Caco-2 (cell line): ENCODE data around the gene GRM5. TPM values are rescaled to one million over a fixed set of nuclear protein-coding genes. Genes with fewer than 3 reads are reported as not detected.

Source experiments
- BruUV-seq: library from RNA; stranded (reverse); fragments of 400-500 nt; replicated peaks from 2 replicates; lab custom pipeline; 2021; lab: Mats Ljungman, UMichigan
- CTCF ChIA-PET: fragments of 300-600 bp; sonication (Branson Sonifier 250); formaldehyde crosslinking; loops from one replicate; lab custom pipeline; 2022; ENCODE audit warnings: antibody characterized with exemption; lab: Charles Lee
- POLR2A ChIA-PET: fragments of 300-600 bp; sonication (Branson Sonifier 250); formaldehyde crosslinking; loops from one replicate; lab custom pipeline; 2022; ENCODE audit warnings: antibody characterized with exemption; lab: Charles Lee
- DNase-seq, 2 experiments: peaks; one replicate each; pipeline versions ENCODE4 v3.0.0 to v3.0.0-alpha.2; 2020 to 2022
- H3K27me3 ChIP-seq: replicated peaks from 2 replicates; pipeline ENCODE4 v1.6.0; 2011; ENCODE audit warnings: low read length; ENCODE audit not compliant: control insufficient read depth, insufficient read depth
- H3K36me3 ChIP-seq: 2 replicates; pipeline ENCODE4 v1.5.1; 2011; ENCODE audit warnings: low read length; ENCODE audit not compliant: control insufficient read depth, insufficient read depth
- H3K4me1 ChIP-seq: fragments of 250-450 bp; sonication (Bioruptor Pico); 2 replicates; pipeline ENCODE4 v1.5.1; 2020; ENCODE audit warnings: mild to moderate bottlenecking
- H3K4me3 ChIP-seq: 2 replicates; pipeline ENCODE4 v1.5.1; 2011; ENCODE audit warnings: low read depth, mild to moderate bottlenecking, control low read depth, low read length
- H3K9me3 ChIP-seq: fragments of 250-450 bp; sonication (Bioruptor Pico); 2 replicates; pipeline ENCODE4 v1.5.1; 2020; ENCODE audit warnings: mild to moderate bottlenecking, moderate library complexity
- H3K27ac Mint-ChIP-seq: one replicate; pipeline ENCODE4 v1.8.0; 2022; ENCODE audit warnings: mixed read lengths; ENCODE audit not compliant: unreplicated experiment
- H3K27me3 Mint-ChIP-seq: one replicate; pipeline ENCODE4 v1.8.0; 2022; ENCODE audit warnings: mixed read lengths; ENCODE audit not compliant: insufficient read depth, unreplicated experiment
- H3K36me3 Mint-ChIP-seq: one replicate; pipeline ENCODE4 v1.8.0; 2022; ENCODE audit warnings: mild to moderate bottlenecking, mixed read lengths; ENCODE audit not compliant: insufficient read depth, unreplicated experiment
- H3K4me1 Mint-ChIP-seq: one replicate; pipeline ENCODE4 v1.8.0; 2022; ENCODE audit warnings: low read depth, mixed read lengths; ENCODE audit not compliant: unreplicated experiment
- H3K4me3 Mint-ChIP-seq: one replicate; pipeline ENCODE4 v1.8.0; 2022; ENCODE audit warnings: mild to moderate bottlenecking, moderate library complexity, mixed read lengths; ENCODE audit not compliant: unreplicated experiment
- H3K9me3 Mint-ChIP-seq: one replicate; pipeline ENCODE4 v1.8.0; 2022; ENCODE audit warnings: mixed read lengths; ENCODE audit not compliant: unreplicated experiment
- intact Hi-C: fragments of 100-400 bp; cut with micrococcal nuclease; formaldehyde crosslinking; loops from one replicate; pipeline ENCODE4 v1.10.0; 2022; ENCODE audit not compliant: unreplicated experiment
- total RNA-seq: library from RNA; stranded (reverse); gene quantifications from 2 replicates; pipeline ENCODE4 v1.2.3, GENCODE V29; 2022
- TF ChIP-seq, protein P1 (sequence below), 2 experiments: fragments of 200-600 bp in 1 of 2; IDR thresholded peaks; 1 replicate in 1 of 2; 2 replicates in 1 of 2; pipeline versions ENCODE4 v1.5.1 to v1.8.0; 2011 to 2022; ENCODE audit warnings: antibody characterized with exemption in 1 of 2, control low read depth in 1 of 2, inconsistent platforms in 1 of 2, low read depth in 1 of 2, low read length in 1 of 2, mild to moderate bottlenecking in 1 of 2, moderate library complexity in 1 of 2; ENCODE audit not compliant: insufficient read depth in 1 of 2, severe bottlenecking in 1 of 2, unreplicated experiment in 1 of 2

The GRM5 gene
- total RNA-seq, 1 experiment from 2014 or later, result not detected

- ChIA-PET CTCF (no interaction called here), POLR2A (no interaction called here)
- Mint-ChIP-seq H3K27me3 (peaks cover 6% of the 10 kb centered on the region), H3K4me1 (no peaks in the 10 kb centered on the region), H3K9me3 (no peaks in the 10 kb centered on the region), H3K27ac (no peak overlapping the region), H3K36me3 (no peaks in the 10 kb centered on the region), H3K4me3 (no peak overlapping the region)
- BruUV-seq, result no TSS peak
- Histone ChIP-seq H3K27me3 (no peaks in the 10 kb centered on the region), H3K9me3 (no peaks in the 10 kb centered on the region), H3K4me1 (no peaks in the 10 kb centered on the region), H3K4me3 (no peak overlapping the region), H3K36me3 (no peaks in the 10 kb centered on the region)
- no peak for DNase-seq
- TF ChIP-seq, protein P1, sequence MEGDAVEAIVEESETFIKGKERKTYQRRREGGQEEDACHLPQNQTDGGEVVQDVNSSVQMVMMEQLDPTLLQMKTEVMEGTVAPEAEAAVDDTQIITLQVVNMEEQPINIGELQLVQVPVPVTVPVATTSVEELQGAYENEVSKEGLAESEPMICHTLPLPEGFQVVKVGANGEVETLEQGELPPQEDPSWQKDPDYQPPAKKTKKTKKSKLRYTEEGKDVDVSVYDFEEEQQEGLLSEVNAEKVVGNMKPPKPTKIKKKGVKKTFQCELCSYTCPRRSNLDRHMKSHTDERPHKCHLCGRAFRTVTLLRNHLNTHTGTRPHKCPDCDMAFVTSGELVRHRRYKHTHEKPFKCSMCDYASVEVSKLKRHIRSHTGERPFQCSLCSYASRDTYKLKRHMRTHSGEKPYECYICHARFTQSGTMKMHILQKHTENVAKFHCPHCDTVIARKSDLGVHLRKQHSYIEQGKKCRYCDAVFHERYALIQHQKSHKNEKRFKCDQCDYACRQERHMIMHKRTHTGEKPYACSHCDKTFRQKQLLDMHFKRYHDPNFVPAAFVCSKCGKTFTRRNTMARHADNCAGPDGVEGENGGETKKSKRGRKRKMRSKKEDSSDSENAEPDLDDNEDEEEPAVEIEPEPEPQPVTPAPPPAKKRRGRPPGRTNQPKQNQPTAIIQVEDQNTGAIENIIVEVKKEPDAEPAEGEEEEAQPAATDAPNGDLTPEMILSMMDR (IDR thresholded peaks at IDR 0.05; ENCODE audit: insufficient read depth in 1 of 2, low read depth in 1 of 2, low read length in 1 of 2, severe bottlenecking in 1 of 2, unreplicated experiment in 1 of 2), result no peak
- intact Hi-C loops, result no loop called here
Observed at GRCh38 chr11:88555018-88555828, 510.6 kb downstream of the GRM5 start.

DNA sequence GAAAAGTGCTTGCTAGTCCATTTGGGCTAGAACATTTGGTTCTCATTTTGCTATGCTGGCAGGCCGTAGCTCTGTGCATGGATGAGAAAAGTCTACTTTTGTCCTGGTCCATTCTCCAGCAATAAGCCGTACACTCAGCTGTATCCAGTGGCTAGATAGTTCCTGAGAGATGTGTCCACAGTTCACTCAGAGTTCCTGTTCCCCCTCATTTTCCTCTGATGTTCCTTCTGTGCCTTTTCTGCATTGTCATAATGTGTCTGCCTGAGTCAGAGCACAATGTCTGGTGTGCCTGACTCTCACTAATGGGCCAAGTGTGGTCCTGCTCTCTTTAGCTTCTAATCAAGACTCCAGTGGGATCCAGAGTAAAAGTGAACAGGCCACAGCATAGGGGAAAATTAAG is 512.6 kb downstream of the GRM5 start:
- TF ChIP-seq, protein P1 (IDR thresholded peaks at IDR 0.05; ENCODE audit: insufficient read depth in 1 of 2, low read depth in 1 of 2, low read length in 1 of 2, severe bottlenecking in 1 of 2, unreplicated experiment in 1 of 2), result no peak
- no peaks in the 10 kb centered on the region for H3K36me3 ChIP-seq
- ChIA-PET POLR2A (no interaction called here), CTCF (interaction anchor here (1.3 kb wide), 1 partner anchor 36 kb away, joined by 3 read pairs; no protein-coding TSS in a partner anchor)
- no peak overlapping the region for H3K27ac Mint-ChIP-seq
- no peaks in the 10 kb centered on the region for H3K4me1 ChIP-seq
- DNase-seq, result no peak
- no peak overlapping the region for H3K4me3 ChIP-seq
- intact Hi-C loops, result loop anchor here (2.0 kb wide), 1 partner anchor 334 kb away; no protein-coding TSS in a partner anchor
- no peak overlapping the region for H3K4me3 Mint-ChIP-seq
- no peaks in the 10 kb centered on the region for H3K27me3 ChIP-seq
- H3K27me3 Mint-ChIP-seq, result peaks cover 14% of the 10 kb centered on the region
- H3K36me3 Mint-ChIP-seq, result no peaks in the 10 kb centered on the region
- no peaks in the 10 kb centered on the region for H3K9me3 ChIP-seq
- no TSS peak for BruUV-seq
- H3K9me3 Mint-ChIP-seq, result no peaks in the 10 kb centered on the region
- no peaks in the 10 kb centered on the region for H3K4me1 Mint-ChIP-seq

DNA sequence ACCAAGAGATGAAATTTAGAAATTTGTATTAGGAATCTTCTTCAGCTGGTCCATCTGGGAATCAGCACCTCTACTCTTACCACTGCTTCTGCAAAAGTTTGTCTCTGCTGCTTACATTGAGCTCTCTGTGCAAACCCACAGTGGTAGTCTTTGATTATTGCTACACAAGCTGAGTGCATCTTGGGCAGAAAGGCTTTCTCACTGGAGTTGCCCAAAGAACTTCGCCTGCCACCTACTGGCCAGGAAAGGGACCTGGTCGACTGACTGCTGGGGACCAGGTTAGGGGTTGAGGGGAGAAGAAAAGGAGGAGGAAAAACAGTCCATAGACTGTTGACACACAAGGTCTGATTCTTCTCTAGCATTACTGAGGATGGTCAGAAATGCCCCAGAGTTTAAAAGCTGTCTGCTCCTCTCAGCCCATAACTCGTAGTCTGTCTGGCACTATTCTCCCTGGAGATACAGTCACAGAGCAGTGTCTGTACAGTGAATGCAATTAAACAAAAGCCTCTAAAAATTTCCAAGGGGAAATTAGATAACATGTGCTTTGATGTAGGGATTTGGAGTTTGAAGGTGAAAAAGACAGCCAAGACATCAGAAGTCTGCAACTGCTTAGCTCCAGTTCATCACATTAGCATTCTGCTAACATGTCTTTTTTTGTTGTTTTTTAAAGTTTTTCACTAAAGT is 513.3 kb downstream of the GRM5 start:
- intact Hi-C loops, result loop anchor here (1.0 to 2.0 kb wide), 3 partner anchors 334 to 536 kb away; no protein-coding TSS in a partner anchor
- BruUV-seq, result no TSS peak
- Mint-ChIP-seq H3K27ac (no peak overlapping the region), H3K27me3 (peaks cover 14% of the 10 kb centered on the region), H3K36me3 (no peaks in the 10 kb centered on the region), H3K4me1 (no peaks in the 10 kb centered on the region), H3K4me3 (no peak overlapping the region), H3K9me3 (no peaks in the 10 kb centered on the region)
- POLR2A ChIA-PET, result no interaction called here
- Histone ChIP-seq H3K4me3 (no peak overlapping the region), H3K4me1 (no peaks in the 10 kb centered on the region), H3K9me3 (no peaks in the 10 kb centered on the region), H3K27me3 (no peaks in the 10 kb centered on the region), H3K36me3 (no peaks in the 10 kb centered on the region)
- DNase-seq, result peak; percentile 75 to 79
- TF ChIP-seq, protein P1 (IDR thresholded peaks at IDR 0.05; ENCODE audit: insufficient read depth in 1 of 2, low read depth in 1 of 2, low read length in 1 of 2, severe bottlenecking in 1 of 2, unreplicated experiment in 1 of 2), result peak; percentile 94 to 97
- CTCF ChIA-PET, result interaction anchor here (0.6 to 1.9 kb wide), 10 partner anchors 35 to 829 kb away, joined by 3 to 15 read pairs (median 4); no protein-coding TSS in a partner anchor
